Measurements from ENCODE around the gene TIAM1. TPM values are rescaled to one million over a fixed set of nuclear protein-coding genes. Genes with fewer than 3 reads are reported as not detected.

Gene TIAM1
- total RNA-seq, 1 donor from 2014 or later = 16.7 TPM

DNA sequence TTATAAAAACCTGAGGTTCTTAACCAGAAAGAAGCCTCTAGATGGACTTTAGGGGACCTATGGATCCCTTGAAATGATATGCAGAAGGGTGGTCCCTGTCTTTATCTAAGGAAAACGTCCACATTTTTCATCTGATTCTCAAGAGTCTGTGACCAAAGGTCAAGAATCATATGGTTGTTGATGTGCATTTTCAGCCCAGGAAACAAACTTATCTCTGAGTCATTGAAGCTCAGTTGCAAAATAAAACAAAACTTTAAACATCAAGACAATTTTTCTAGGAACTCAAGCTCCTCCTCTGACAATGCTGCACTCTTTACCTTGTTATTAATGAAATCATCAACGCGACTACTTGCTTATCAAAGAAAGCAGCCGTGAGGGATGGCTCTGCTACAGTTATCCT lies 83.3 kb downstream of the TIAM1 start:
- TF ChIP-seq, protein P1, sequence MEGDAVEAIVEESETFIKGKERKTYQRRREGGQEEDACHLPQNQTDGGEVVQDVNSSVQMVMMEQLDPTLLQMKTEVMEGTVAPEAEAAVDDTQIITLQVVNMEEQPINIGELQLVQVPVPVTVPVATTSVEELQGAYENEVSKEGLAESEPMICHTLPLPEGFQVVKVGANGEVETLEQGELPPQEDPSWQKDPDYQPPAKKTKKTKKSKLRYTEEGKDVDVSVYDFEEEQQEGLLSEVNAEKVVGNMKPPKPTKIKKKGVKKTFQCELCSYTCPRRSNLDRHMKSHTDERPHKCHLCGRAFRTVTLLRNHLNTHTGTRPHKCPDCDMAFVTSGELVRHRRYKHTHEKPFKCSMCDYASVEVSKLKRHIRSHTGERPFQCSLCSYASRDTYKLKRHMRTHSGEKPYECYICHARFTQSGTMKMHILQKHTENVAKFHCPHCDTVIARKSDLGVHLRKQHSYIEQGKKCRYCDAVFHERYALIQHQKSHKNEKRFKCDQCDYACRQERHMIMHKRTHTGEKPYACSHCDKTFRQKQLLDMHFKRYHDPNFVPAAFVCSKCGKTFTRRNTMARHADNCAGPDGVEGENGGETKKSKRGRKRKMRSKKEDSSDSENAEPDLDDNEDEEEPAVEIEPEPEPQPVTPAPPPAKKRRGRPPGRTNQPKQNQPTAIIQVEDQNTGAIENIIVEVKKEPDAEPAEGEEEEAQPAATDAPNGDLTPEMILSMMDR (IDR thresholded peaks at IDR 0.05) = no peak
- no peaks in the 10 kb centered on the region for H3K27me3 Mint-ChIP-seq (ENCODE audit: unreplicated experiment)
- no peaks in the 10 kb centered on the region for H3K9me3 Mint-ChIP-seq (ENCODE audit: unreplicated experiment)
- no peak overlapping the region for H3K4me3 Mint-ChIP-seq (ENCODE audit: unreplicated experiment)
- peaks cover 5% of the 10 kb centered on the region for H3K4me1 Mint-ChIP-seq (ENCODE audit: unreplicated experiment)
- no peak for DNase-seq (ENCODE audit: extremely low spot score, unreplicated experiment)
- H3K36me3 Mint-ChIP-seq (ENCODE audit: unreplicated experiment) = no peaks in the 10 kb centered on the region
- no peak overlapping the region for H3K27ac Mint-ChIP-seq (ENCODE audit: unreplicated experiment)

DNA sequence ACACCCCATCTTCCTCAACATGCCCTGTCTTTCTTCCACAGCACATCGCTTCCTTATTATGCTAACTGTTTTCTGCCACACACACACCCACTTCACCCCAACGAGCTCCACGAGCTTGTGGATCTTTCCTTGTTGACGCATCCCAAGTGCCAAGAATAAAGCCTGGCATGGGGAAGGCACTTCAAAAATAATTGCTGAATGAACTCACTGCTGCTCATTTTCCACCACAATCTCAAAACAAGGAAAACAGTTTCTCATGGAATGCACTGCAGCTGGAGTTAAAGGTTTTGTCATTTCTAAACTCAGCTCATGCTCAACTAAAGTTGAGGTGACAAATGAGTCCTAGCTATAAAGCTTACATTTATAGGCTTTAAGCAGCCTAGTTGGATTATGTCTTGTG lies 86.0 kb downstream of the TIAM1 start:
- Mint-ChIP-seq H3K4me3 (ENCODE audit: unreplicated experiment) (no peak overlapping the region), H3K27me3 (ENCODE audit: unreplicated experiment) (no peaks in the 10 kb centered on the region), H3K36me3 (ENCODE audit: unreplicated experiment) (no peaks in the 10 kb centered on the region), H3K4me1 (ENCODE audit: unreplicated experiment) (peaks cover 5% of the 10 kb centered on the region), H3K9me3 (ENCODE audit: unreplicated experiment) (no peaks in the 10 kb centered on the region), H3K27ac (ENCODE audit: unreplicated experiment) (no peak overlapping the region)
- TF ChIP-seq, protein P1 (IDR thresholded peaks at IDR 0.05) = no peak
- DNase-seq (ENCODE audit: extremely low spot score, unreplicated experiment) = no peak

DNA sequence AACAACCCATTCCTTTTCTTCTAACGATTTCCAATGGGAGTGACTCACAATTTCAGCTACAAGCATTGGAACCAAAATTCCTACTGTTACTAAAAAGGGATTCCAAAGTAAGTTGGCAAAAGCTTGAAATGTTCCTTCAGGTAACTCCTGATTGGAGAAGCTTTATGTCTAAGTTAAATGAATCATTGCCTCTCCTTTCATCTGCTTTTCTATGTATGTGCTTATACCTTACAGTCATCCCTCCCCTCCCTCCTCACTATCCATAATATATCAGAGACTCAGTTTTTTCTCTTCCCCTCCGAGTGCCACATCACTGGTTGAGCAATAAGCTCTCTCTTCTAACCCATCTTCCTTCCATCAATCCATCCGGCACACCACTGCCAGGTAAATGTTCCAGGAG lies 86.8 kb downstream of the TIAM1 start:
- H3K4me3 Mint-ChIP-seq (ENCODE audit: unreplicated experiment) = no peak overlapping the region
- no peaks in the 10 kb centered on the region for H3K36me3 Mint-ChIP-seq (ENCODE audit: unreplicated experiment)
- H3K4me1 Mint-ChIP-seq (ENCODE audit: unreplicated experiment) = peaks cover 5% of the 10 kb centered on the region
- H3K9me3 Mint-ChIP-seq (ENCODE audit: unreplicated experiment) = no peaks in the 10 kb centered on the region
- no peak for DNase-seq (ENCODE audit: extremely low spot score, unreplicated experiment)
- TF ChIP-seq, protein P1 (IDR thresholded peaks at IDR 0.05) = no peak
- H3K27ac Mint-ChIP-seq (ENCODE audit: unreplicated experiment) = no peak overlapping the region
- no peaks in the 10 kb centered on the region for H3K27me3 Mint-ChIP-seq (ENCODE audit: unreplicated experiment)

DNA sequence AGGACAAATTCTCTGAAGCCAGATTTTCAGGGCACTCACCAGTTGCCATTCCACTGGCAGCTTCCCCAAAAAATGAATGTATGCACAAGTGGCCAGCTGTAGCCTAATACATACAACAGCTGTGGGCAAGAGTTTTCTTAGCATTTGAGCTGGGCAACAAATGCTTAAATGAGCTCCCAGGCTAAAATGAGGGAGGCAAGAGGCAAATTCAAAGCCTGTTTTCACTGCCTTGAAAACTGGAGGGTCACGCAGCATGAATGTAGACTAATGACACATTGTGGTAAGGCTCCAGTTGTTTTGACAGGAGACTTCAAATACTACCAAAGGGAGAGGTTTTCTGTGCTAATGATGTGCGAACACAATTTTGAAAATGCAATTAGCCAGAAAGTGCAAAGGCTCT lies 88.2 kb downstream of the TIAM1 start:
- no peak overlapping the region for H3K4me3 Mint-ChIP-seq (ENCODE audit: unreplicated experiment)
- H3K27ac Mint-ChIP-seq (ENCODE audit: unreplicated experiment) = no peak overlapping the region
- H3K4me1 Mint-ChIP-seq (ENCODE audit: unreplicated experiment) = peaks cover 4% of the 10 kb centered on the region
- H3K9me3 Mint-ChIP-seq (ENCODE audit: unreplicated experiment) = no peaks in the 10 kb centered on the region
- peaks cover 2% of the 10 kb centered on the region for H3K36me3 Mint-ChIP-seq (ENCODE audit: unreplicated experiment)
- TF ChIP-seq, protein P1 (IDR thresholded peaks at IDR 0.05) = no peak
- DNase-seq (ENCODE audit: extremely low spot score, unreplicated experiment) = no peak
- H3K27me3 Mint-ChIP-seq (ENCODE audit: unreplicated experiment) = no peaks in the 10 kb centered on the region

DNA sequence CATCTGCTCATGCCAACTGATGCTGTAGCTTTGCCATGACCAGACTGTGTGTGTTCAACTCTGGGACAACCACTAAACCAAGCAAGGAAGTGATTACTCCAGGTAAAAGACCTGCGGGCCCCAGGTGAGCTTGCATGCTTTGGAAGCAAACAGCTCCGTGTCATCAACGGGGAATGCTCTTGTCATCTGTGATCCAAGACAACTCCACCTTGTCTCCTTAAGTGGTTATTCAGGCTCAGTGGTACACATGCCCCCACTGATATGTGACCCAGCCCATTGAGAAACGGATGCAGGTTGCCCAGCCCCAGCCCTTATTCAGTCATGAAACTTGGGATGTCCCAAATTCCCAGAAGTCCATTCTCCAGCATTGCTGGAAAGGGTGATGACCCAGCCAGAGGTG lies 89.0 kb downstream of the TIAM1 start:
- no peaks in the 10 kb centered on the region for H3K27me3 Mint-ChIP-seq (ENCODE audit: unreplicated experiment)
- peaks cover 3% of the 10 kb centered on the region for H3K36me3 Mint-ChIP-seq (ENCODE audit: unreplicated experiment)
- no peak for DNase-seq (ENCODE audit: extremely low spot score, unreplicated experiment)
- peaks cover 4% of the 10 kb centered on the region for H3K4me1 Mint-ChIP-seq (ENCODE audit: unreplicated experiment)
- no peak overlapping the region for H3K27ac Mint-ChIP-seq (ENCODE audit: unreplicated experiment)
- no peaks in the 10 kb centered on the region for H3K9me3 Mint-ChIP-seq (ENCODE audit: unreplicated experiment)
- TF ChIP-seq, protein P1 (IDR thresholded peaks at IDR 0.05) = no peak
- no peak overlapping the region for H3K4me3 Mint-ChIP-seq (ENCODE audit: unreplicated experiment)
